DOHH2 (cell line): ENCODE measurements around the gene KLHL6.

Experiments
- EZH2phosphoT487 ChIP-seq: fragments of 200-600 bp; sonication (generic); IDR thresholded peaks from 2 replicates; pipeline ENCODE4 v1.6.1; 2017; ENCODE audit warnings: borderline replicate concordance, mild to moderate bottlenecking, antibody characterized with exemption, low read length, moderate library complexity, mixed read lengths
- TF ChIP-seq, protein P1 (sequence below): fragments of 200-600 bp; sonication (generic); IDR thresholded peaks from one replicate; pipeline ENCODE4 v1.5.1; 2014; ENCODE audit warnings: antibody characterized with exemption, mild to moderate bottlenecking, low read depth, low read length; ENCODE audit not compliant: poor library complexity, severe bottlenecking

DNA sequence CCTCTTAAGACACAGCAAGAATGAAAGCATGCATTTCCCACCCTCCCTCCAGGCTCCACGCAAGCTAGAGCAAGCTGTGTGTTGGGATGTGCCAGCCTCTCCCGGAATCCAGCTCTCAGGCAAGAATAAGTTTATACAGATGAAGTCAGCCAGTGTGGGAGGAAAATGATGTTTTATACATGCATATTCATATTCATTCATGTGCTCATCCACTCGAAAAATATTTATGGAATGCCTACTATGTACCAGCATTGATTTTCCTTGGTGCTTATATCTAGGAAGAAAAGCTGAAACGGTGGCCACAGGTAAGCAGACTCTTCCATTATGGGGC lies 62.7 kb downstream of the KLHL6 start:
- TF ChIP-seq, protein P1, sequence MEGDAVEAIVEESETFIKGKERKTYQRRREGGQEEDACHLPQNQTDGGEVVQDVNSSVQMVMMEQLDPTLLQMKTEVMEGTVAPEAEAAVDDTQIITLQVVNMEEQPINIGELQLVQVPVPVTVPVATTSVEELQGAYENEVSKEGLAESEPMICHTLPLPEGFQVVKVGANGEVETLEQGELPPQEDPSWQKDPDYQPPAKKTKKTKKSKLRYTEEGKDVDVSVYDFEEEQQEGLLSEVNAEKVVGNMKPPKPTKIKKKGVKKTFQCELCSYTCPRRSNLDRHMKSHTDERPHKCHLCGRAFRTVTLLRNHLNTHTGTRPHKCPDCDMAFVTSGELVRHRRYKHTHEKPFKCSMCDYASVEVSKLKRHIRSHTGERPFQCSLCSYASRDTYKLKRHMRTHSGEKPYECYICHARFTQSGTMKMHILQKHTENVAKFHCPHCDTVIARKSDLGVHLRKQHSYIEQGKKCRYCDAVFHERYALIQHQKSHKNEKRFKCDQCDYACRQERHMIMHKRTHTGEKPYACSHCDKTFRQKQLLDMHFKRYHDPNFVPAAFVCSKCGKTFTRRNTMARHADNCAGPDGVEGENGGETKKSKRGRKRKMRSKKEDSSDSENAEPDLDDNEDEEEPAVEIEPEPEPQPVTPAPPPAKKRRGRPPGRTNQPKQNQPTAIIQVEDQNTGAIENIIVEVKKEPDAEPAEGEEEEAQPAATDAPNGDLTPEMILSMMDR = no peak
- no peak for TF ChIP-seq EZH2phosphoT487
